ENCODE measurements around the gene XXYLT1. TPM values are rescaled to one million over a fixed set of nuclear protein-coding genes. Genes with fewer than 3 reads are reported as not detected.

Gene XXYLT1
- total and polyA plus RNA-seq, 9 of the 15 experiments (the other 6 are each of a cell fraction or from before 2014, with no cell fraction given), result 1.9 to 18.9 (median 15.0) TPM

DNA sequence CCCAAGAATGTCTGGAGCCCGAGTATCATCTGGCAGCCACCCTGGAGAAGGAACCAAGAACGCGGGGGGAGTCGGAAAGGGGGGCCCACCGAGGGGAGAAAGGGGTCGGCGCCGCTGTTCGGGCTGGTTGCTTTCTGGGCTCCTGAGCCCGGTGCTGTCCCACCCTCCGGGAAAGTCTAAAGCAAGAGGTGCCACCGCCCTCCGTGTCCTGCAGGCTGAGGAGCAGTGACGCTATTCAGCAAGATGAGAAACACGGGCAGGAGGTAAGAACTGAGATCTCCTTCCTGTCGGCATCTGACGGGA, 234.8 kb downstream of the XXYLT1 start (continued):
- TF ChIP-seq, protein P1, sequence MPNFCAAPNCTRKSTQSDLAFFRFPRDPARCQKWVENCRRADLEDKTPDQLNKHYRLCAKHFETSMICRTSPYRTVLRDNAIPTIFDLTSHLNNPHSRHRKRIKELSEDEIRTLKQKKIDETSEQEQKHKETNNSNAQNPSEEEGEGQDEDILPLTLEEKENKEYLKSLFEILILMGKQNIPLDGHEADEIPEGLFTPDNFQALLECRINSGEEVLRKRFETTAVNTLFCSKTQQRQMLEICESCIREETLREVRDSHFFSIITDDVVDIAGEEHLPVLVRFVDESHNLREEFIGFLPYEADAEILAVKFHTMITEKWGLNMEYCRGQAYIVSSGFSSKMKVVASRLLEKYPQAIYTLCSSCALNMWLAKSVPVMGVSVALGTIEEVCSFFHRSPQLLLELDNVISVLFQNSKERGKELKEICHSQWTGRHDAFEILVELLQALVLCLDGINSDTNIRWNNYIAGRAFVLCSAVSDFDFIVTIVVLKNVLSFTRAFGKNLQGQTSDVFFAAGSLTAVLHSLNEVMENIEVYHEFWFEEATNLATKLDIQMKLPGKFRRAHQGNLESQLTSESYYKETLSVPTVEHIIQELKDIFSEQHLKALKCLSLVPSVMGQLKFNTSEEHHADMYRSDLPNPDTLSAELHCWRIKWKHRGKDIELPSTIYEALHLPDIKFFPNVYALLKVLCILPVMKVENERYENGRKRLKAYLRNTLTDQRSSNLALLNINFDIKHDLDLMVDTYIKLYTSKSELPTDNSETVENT (CRISPR knock-in tag; IDR thresholded peaks at IDR 0.05), result no peak
- TF ChIP-seq YY1 (IDR thresholded peaks at IDR 0.05; ENCODE audit: borderline replicate concordance in 1 of 3, control insufficient read depth in 1 of 3, extremely low read depth in 1 of 3, insufficient read depth in 3 of 3, insufficient read length in 1 of 3, insufficient replicate concordance in 2 of 3, low read depth in 1 of 3, low read length in 2 of 3), result no peak
- TF ChIP-seq HLTF (IDR thresholded peaks at IDR 0.05), result no peak
- TF ChIP-seq, protein P2, sequence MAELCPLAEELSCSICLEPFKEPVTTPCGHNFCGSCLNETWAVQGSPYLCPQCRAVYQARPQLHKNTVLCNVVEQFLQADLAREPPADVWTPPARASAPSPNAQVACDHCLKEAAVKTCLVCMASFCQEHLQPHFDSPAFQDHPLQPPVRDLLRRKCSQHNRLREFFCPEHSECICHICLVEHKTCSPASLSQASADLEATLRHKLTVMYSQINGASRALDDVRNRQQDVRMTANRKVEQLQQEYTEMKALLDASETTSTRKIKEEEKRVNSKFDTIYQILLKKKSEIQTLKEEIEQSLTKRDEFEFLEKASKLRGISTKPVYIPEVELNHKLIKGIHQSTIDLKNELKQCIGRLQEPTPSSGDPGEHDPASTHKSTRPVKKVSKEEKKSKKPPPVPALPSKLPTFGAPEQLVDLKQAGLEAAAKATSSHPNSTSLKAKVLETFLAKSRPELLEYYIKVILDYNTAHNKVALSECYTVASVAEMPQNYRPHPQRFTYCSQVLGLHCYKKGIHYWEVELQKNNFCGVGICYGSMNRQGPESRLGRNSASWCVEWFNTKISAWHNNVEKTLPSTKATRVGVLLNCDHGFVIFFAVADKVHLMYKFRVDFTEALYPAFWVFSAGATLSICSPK (IDR thresholded peaks at IDR 0.05; ENCODE audit: borderline replicate concordance), result no peak

All from K562 (cell line).